ENCODE measurements around the gene ERICH3. TPM values are rescaled to one million over a fixed set of nuclear protein-coding genes. Genes with fewer than 3 reads are reported as not detected.

ERICH3 gene
- total RNA-seq, 1 experiment from 2014 or later: not detected

DNA sequence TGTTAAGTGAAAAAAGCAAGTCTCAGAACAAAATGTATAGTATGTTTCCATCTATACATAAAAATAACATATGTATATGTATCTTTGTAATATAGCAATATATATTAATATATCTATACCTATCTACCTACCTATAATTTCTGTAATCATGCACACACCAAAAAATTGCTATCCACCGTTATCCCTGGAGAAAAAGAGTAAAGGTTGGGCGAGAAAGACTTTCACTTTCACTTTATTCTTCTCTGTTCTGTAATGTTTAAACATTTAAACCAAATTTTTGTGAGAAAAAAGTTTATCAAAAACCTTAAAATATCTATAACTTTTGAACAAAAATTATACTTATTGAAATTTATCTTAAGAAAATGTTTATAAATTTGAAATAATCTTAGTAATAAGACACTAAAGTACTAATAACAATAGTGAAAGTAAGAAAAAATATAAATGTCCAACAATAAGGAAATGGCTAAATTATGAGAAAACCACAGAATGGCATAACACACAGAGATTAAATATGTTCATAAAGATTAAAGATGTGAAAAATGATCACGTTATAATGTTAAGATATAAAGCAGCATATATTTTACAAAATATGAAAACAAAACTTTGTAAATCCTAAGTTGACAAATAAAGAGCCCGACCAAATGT, 87.2 kb downstream of the ERICH3 start:
- CTCF ChIA-PET: no interaction called here
- peak overlapping the region; percentile 69; the same call in 1 of the 2 replicates for H2AFZ ChIP-seq
- POLR2A ChIA-PET (ENCODE audit: unreplicated experiment): no interaction called here
- H3K79me2 ChIP-seq (ENCODE audit: low read depth): no peaks in the 10 kb centered on the region
- no peaks in the 10 kb centered on the region for H3K36me3 ChIP-seq (ENCODE audit: low read depth)
- peak overlapping the region; percentile 67 for H3K4me2 ChIP-seq
- H3K27me3 ChIP-seq (ENCODE audit: insufficient read depth, low read depth): no peaks in the 10 kb centered on the region
- H3K4me3 ChIP-seq: no peak overlapping the region; the same call in 1 of the 2 replicates
- no peak overlapping the region for H3K27ac ChIP-seq
- no peaks in the 10 kb centered on the region; the same call in 1 of the 2 replicates for H3K4me1 ChIP-seq (replicated peaks; ENCODE audit: insufficient read depth)
- no peaks in the 10 kb centered on the region for H3K9me3 ChIP-seq (ENCODE audit: insufficient read depth, low read depth)
- no peak for DNase-seq
- H3K9me2 ChIP-seq (ENCODE audit: insufficient read depth): no peaks in the 10 kb centered on the region
- H4K20me1 ChIP-seq (ENCODE audit: insufficient read depth): no peaks in the 10 kb centered on the region
- no peaks in the 10 kb centered on the region for H3F3A ChIP-seq (ENCODE audit: insufficient read depth, low read depth)
- no TSS peak for BruUV-seq (replicated peaks)
- TF ChIP-seq, protein P1, sequence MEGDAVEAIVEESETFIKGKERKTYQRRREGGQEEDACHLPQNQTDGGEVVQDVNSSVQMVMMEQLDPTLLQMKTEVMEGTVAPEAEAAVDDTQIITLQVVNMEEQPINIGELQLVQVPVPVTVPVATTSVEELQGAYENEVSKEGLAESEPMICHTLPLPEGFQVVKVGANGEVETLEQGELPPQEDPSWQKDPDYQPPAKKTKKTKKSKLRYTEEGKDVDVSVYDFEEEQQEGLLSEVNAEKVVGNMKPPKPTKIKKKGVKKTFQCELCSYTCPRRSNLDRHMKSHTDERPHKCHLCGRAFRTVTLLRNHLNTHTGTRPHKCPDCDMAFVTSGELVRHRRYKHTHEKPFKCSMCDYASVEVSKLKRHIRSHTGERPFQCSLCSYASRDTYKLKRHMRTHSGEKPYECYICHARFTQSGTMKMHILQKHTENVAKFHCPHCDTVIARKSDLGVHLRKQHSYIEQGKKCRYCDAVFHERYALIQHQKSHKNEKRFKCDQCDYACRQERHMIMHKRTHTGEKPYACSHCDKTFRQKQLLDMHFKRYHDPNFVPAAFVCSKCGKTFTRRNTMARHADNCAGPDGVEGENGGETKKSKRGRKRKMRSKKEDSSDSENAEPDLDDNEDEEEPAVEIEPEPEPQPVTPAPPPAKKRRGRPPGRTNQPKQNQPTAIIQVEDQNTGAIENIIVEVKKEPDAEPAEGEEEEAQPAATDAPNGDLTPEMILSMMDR (conservative IDR thresholded peaks at IDR 0.05): no peak
- no peak for TF ChIP-seq EZH2 (IDR thresholded peaks at IDR 0.05; ENCODE audit: low read depth)
- intact Hi-C loops (cut with micrococcal nuclease; ENCODE audit: unreplicated experiment): no loop called here

DNA sequence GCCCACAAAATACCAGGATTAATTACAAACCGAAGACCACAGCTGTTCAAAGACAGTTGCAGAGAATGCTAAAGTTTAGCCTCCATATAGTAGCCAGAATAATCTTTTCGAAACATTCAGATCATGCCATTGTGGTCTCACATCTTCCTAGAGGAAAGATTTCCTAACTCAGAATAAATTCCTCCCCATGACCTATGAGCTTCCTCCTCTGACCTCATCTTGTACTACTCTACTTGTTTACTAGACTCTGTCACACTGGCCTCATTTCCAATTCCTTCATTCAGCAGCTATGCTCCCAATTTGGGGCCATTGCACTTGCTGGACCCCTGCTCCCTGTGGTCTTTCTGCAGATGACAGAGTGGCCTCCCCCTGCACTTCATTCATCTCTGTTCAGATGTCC, 89.4 kb downstream of the ERICH3 start:
- no TSS peak for BruUV-seq (replicated peaks)
- H3K36me3 ChIP-seq (ENCODE audit: low read depth): no peaks in the 10 kb centered on the region
- no peak overlapping the region for H2AFZ ChIP-seq
- no peak overlapping the region for H3K4me2 ChIP-seq
- H3K4me3 ChIP-seq: no peak overlapping the region
- no peak for DNase-seq
- H3K9me2 ChIP-seq (ENCODE audit: insufficient read depth): no peaks in the 10 kb centered on the region
- no peaks in the 10 kb centered on the region for H3K9me3 ChIP-seq (ENCODE audit: insufficient read depth, low read depth)
- no peaks in the 10 kb centered on the region for H4K20me1 ChIP-seq (ENCODE audit: insufficient read depth)
- intact Hi-C loops (cut with micrococcal nuclease; ENCODE audit: unreplicated experiment): no loop called here
- CTCF ChIA-PET: no interaction called here
- H3K4me1 ChIP-seq (replicated peaks; ENCODE audit: insufficient read depth): no peaks in the 10 kb centered on the region; the same call in 1 of the 2 replicates
- TF ChIP-seq EZH2 (IDR thresholded peaks at IDR 0.05; ENCODE audit: low read depth): no peak
- TF ChIP-seq, protein P1 (conservative IDR thresholded peaks at IDR 0.05): no peak
- H3K27ac ChIP-seq: no peak overlapping the region
- H3F3A ChIP-seq (ENCODE audit: insufficient read depth, low read depth): no peaks in the 10 kb centered on the region
- POLR2A ChIA-PET (ENCODE audit: unreplicated experiment): no interaction called here
- no peaks in the 10 kb centered on the region for H3K79me2 ChIP-seq (ENCODE audit: low read depth)
- H3K27me3 ChIP-seq (ENCODE audit: insufficient read depth, low read depth): no peaks in the 10 kb centered on the region

DNA sequence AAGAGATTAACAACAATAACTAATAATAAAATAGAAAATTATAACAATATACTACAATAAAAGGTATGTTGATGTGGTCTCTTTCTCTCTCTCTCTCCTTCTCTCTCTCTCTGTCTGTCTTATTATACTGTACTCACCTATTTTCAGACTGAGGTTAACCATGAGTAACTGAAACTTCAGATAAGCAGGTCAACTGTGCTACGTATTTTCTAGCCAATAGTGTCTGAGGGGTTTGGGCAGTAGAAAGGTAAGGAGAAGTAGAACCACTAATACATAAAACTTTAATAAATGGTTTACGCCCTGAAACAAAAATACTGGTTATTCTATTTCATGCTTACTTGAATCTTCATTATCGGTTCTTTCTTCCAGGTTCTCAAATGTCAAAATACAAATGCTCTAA, 90.2 kb downstream of the ERICH3 start:
- H3K9me2 ChIP-seq (ENCODE audit: insufficient read depth): no peaks in the 10 kb centered on the region
- no peak for TF ChIP-seq EZH2 (IDR thresholded peaks at IDR 0.05; ENCODE audit: low read depth)
- TF ChIP-seq, protein P1 (conservative IDR thresholded peaks at IDR 0.05): no peak
- no peaks in the 10 kb centered on the region for H3K79me2 ChIP-seq (ENCODE audit: low read depth)
- no peak for DNase-seq
- H3K9me3 ChIP-seq (ENCODE audit: insufficient read depth, low read depth): no peaks in the 10 kb centered on the region
- no peaks in the 10 kb centered on the region for H4K20me1 ChIP-seq (ENCODE audit: insufficient read depth)
- H3K4me1 ChIP-seq (replicated peaks; ENCODE audit: insufficient read depth): no peaks in the 10 kb centered on the region; the same call in 1 of the 2 replicates
- H2AFZ ChIP-seq: no peak overlapping the region
- CTCF ChIA-PET: no interaction called here
- no peaks in the 10 kb centered on the region for H3K36me3 ChIP-seq (ENCODE audit: low read depth)
- intact Hi-C loops (cut with micrococcal nuclease; ENCODE audit: unreplicated experiment): no loop called here
- POLR2A ChIA-PET (ENCODE audit: unreplicated experiment): no interaction called here
- H3K27me3 ChIP-seq (ENCODE audit: insufficient read depth, low read depth): no peaks in the 10 kb centered on the region
- no TSS peak for BruUV-seq (replicated peaks)
- no peak overlapping the region for H3K4me3 ChIP-seq
- H3K27ac ChIP-seq: no peak overlapping the region
- H3K4me2 ChIP-seq: no peak overlapping the region
- no peaks in the 10 kb centered on the region for H3F3A ChIP-seq (ENCODE audit: insufficient read depth, low read depth)
